ENCODE results near the gene PDE2A.

The PDE2A gene

GRCh38 chr11:72609045-72609444 is 65.2 kb downstream of the PDE2A start:
- Histone ChIP-seq H3K27ac (ENCODE audit: low read depth, low read length) (no peak overlapping the region), H3K4me3 (ENCODE audit: low read depth, low read length) (no peak overlapping the region), H3K9me3 (ENCODE audit: control insufficient read depth, insufficient read depth, low read length) (no peaks in the 10 kb centered on the region), H3K36me3 (ENCODE audit: control insufficient read depth, insufficient read depth, low read length) (no peaks in the 10 kb centered on the region), H3K4me1 (ENCODE audit: control insufficient read depth, insufficient read depth, low read length) (no peaks in the 10 kb centered on the region), H3K9ac (ENCODE audit: low read depth, low read length) (no peak overlapping the region), H3K27me3 (ENCODE audit: control insufficient read depth, insufficient read depth, low read length) (0 out of 2 replicates have a peak, but pooled peaks cover 3% of the 10 kb centered on the region)

- Histone ChIP-seq H3K27me3 (ENCODE audit: control insufficient read depth, insufficient read depth, low read length) (no peaks in the 10 kb centered on the region), H3K9me3 (ENCODE audit: control insufficient read depth, insufficient read depth, low read length) (no peaks in the 10 kb centered on the region), H3K4me3 (ENCODE audit: low read depth, low read length) (no peak overlapping the region), H3K9ac (ENCODE audit: low read depth, low read length) (no peak overlapping the region), H3K27ac (ENCODE audit: low read depth, low read length) (no peak overlapping the region), H3K4me1 (ENCODE audit: control insufficient read depth, insufficient read depth, low read length) (no peaks in the 10 kb centered on the region), H3K36me3 (ENCODE audit: control insufficient read depth, insufficient read depth, low read length) (no peaks in the 10 kb centered on the region)
Measured at GRCh38 chr11:72607496-72607895, 66.7 kb downstream of the PDE2A start.

- H3K9ac ChIP-seq (ENCODE audit: low read depth, low read length) = no peak overlapping the region
- no peaks in the 10 kb centered on the region for H3K36me3 ChIP-seq (ENCODE audit: control insufficient read depth, insufficient read depth, low read length)
- no peaks in the 10 kb centered on the region for H3K9me3 ChIP-seq (ENCODE audit: control insufficient read depth, insufficient read depth, low read length)
- no peaks in the 10 kb centered on the region for H3K27me3 ChIP-seq (ENCODE audit: control insufficient read depth, insufficient read depth, low read length)
- H3K4me1 ChIP-seq (ENCODE audit: control insufficient read depth, insufficient read depth, low read length) = no peaks in the 10 kb centered on the region
- no peak overlapping the region for H3K27ac ChIP-seq (ENCODE audit: low read depth, low read length)
- no peak overlapping the region for H3K4me3 ChIP-seq (ENCODE audit: low read depth, low read length)
Measured at GRCh38 chr11:72606748-72607468, 67.3 kb downstream of the PDE2A start.

- no peaks in the 10 kb centered on the region for H3K9me3 ChIP-seq (ENCODE audit: control insufficient read depth, insufficient read depth, low read length)
- no peak overlapping the region for H3K27ac ChIP-seq (ENCODE audit: low read depth, low read length)
- no peaks in the 10 kb centered on the region for H3K36me3 ChIP-seq (ENCODE audit: control insufficient read depth, insufficient read depth, low read length)
- no peaks in the 10 kb centered on the region for H3K4me1 ChIP-seq (ENCODE audit: control insufficient read depth, insufficient read depth, low read length)
- H3K9ac ChIP-seq (ENCODE audit: low read depth, low read length) = no peak overlapping the region
- H3K4me3 ChIP-seq (ENCODE audit: low read depth, low read length) = no peak overlapping the region
- no peaks in the 10 kb centered on the region for H3K27me3 ChIP-seq (ENCODE audit: control insufficient read depth, insufficient read depth, low read length)
Measured at GRCh38 chr11:72605973-72606747, 68.1 kb downstream of the PDE2A start.

- no peaks in the 10 kb centered on the region for H3K36me3 ChIP-seq (ENCODE audit: control insufficient read depth, insufficient read depth, low read length)
- H3K27me3 ChIP-seq (ENCODE audit: control insufficient read depth, insufficient read depth, low read length) = no peaks in the 10 kb centered on the region
- no peak overlapping the region for H3K4me3 ChIP-seq (ENCODE audit: low read depth, low read length)
- H3K4me1 ChIP-seq (ENCODE audit: control insufficient read depth, insufficient read depth, low read length) = peaks cover 5% of the 10 kb centered on the region; the same call in 1 of the 2 replicates
- H3K27ac ChIP-seq (ENCODE audit: low read depth, low read length) = no peak overlapping the region
- no peak overlapping the region for H3K9ac ChIP-seq (ENCODE audit: low read depth, low read length)
- no peaks in the 10 kb centered on the region for H3K9me3 ChIP-seq (ENCODE audit: control insufficient read depth, insufficient read depth, low read length)
Measured at GRCh38 chr11:72604256-72604655, 70.0 kb downstream of the PDE2A start.

- no peaks in the 10 kb centered on the region for H3K27me3 ChIP-seq (ENCODE audit: control insufficient read depth, insufficient read depth, low read length)
Measured at GRCh38 chr11:72602250-72602904, 71.8 kb downstream of the PDE2A start.

GRCh38 chr11:72600557-72600956 is 73.7 kb downstream of the PDE2A start:
- Histone ChIP-seq H3K9me3 (ENCODE audit: control insufficient read depth, insufficient read depth, low read length) (no peaks in the 10 kb centered on the region), H3K27ac (ENCODE audit: low read depth, low read length) (no peak overlapping the region), H3K27me3 (ENCODE audit: control insufficient read depth, insufficient read depth, low read length) (peaks cover 2% of the 10 kb centered on the region; the same call in 1 of the 2 replicates), H3K9ac (ENCODE audit: low read depth, low read length) (no peak overlapping the region), H3K4me1 (ENCODE audit: control insufficient read depth, insufficient read depth, low read length) (peaks cover 7% of the 10 kb centered on the region; the same call in 1 of the 2 replicates), H3K36me3 (ENCODE audit: control insufficient read depth, insufficient read depth, low read length) (no peaks in the 10 kb centered on the region), H3K4me3 (ENCODE audit: low read depth, low read length) (no peak overlapping the region)

More at GRCh38 chr11:72602250-72602904, 71.8 kb downstream of the PDE2A start:
- no peak overlapping the region for H3K27ac ChIP-seq (ENCODE audit: low read depth, low read length)
- H3K9me3 ChIP-seq (ENCODE audit: control insufficient read depth, insufficient read depth, low read length) = no peaks in the 10 kb centered on the region
- H3K4me3 ChIP-seq (ENCODE audit: low read depth, low read length) = no peak overlapping the region
- peaks cover 5% of the 10 kb centered on the region; the same call in 1 of the 2 replicates for H3K4me1 ChIP-seq (ENCODE audit: control insufficient read depth, insufficient read depth, low read length)
- no peak overlapping the region for H3K9ac ChIP-seq (ENCODE audit: low read depth, low read length)
- no peaks in the 10 kb centered on the region for H3K36me3 ChIP-seq (ENCODE audit: control insufficient read depth, insufficient read depth, low read length)

GRCh38 chr11:72599325-72600117 is 74.7 kb downstream of the PDE2A start:
- H3K9ac ChIP-seq (ENCODE audit: low read depth, low read length) = no peak overlapping the region
- H3K9me3 ChIP-seq (ENCODE audit: control insufficient read depth, insufficient read depth, low read length) = no peaks in the 10 kb centered on the region
- H3K36me3 ChIP-seq (ENCODE audit: control insufficient read depth, insufficient read depth, low read length) = no peaks in the 10 kb centered on the region
- H3K27me3 ChIP-seq (ENCODE audit: control insufficient read depth, insufficient read depth, low read length) = peaks cover 11% of the 10 kb centered on the region
- H3K4me1 ChIP-seq (ENCODE audit: control insufficient read depth, insufficient read depth, low read length) = peaks cover 16% of the 10 kb centered on the region
- no peak overlapping the region for H3K4me3 ChIP-seq (ENCODE audit: low read depth, low read length)
- no peak overlapping the region for H3K27ac ChIP-seq (ENCODE audit: low read depth, low read length)

GRCh38 chr11:72598906-72599305 is 75.3 kb downstream of the PDE2A start:
- Histone ChIP-seq H3K27me3 (ENCODE audit: control insufficient read depth, insufficient read depth, low read length) (peaks cover 11% of the 10 kb centered on the region), H3K27ac (ENCODE audit: low read depth, low read length) (no peak overlapping the region), H3K4me1 (ENCODE audit: control insufficient read depth, insufficient read depth, low read length) (peaks cover 21% of the 10 kb centered on the region), H3K4me3 (ENCODE audit: low read depth, low read length) (no peak overlapping the region), H3K9me3 (ENCODE audit: control insufficient read depth, insufficient read depth, low read length) (no peaks in the 10 kb centered on the region), H3K36me3 (ENCODE audit: control insufficient read depth, insufficient read depth, low read length) (no peaks in the 10 kb centered on the region), H3K9ac (ENCODE audit: low read depth, low read length) (no peak overlapping the region)

GRCh38 chr11:72598466-72598865 is 75.8 kb downstream of the PDE2A start:
- no peak overlapping the region for H3K9ac ChIP-seq (ENCODE audit: low read depth, low read length)
- H3K36me3 ChIP-seq (ENCODE audit: control insufficient read depth, insufficient read depth, low read length) = no peaks in the 10 kb centered on the region
- no peak overlapping the region for H3K27ac ChIP-seq (ENCODE audit: low read depth, low read length)
- no peaks in the 10 kb centered on the region for H3K9me3 ChIP-seq (ENCODE audit: control insufficient read depth, insufficient read depth, low read length)
- peaks cover 13% of the 10 kb centered on the region for H3K27me3 ChIP-seq (ENCODE audit: control insufficient read depth, insufficient read depth, low read length)
- H3K4me3 ChIP-seq (ENCODE audit: low read depth, low read length) = no peak overlapping the region
- peaks cover 21% of the 10 kb centered on the region for H3K4me1 ChIP-seq (ENCODE audit: control insufficient read depth, insufficient read depth, low read length)

Data from HUES48 (cell line).